ENCODE data around the gene MEIKIN.

Gene MEIKIN

DNA sequence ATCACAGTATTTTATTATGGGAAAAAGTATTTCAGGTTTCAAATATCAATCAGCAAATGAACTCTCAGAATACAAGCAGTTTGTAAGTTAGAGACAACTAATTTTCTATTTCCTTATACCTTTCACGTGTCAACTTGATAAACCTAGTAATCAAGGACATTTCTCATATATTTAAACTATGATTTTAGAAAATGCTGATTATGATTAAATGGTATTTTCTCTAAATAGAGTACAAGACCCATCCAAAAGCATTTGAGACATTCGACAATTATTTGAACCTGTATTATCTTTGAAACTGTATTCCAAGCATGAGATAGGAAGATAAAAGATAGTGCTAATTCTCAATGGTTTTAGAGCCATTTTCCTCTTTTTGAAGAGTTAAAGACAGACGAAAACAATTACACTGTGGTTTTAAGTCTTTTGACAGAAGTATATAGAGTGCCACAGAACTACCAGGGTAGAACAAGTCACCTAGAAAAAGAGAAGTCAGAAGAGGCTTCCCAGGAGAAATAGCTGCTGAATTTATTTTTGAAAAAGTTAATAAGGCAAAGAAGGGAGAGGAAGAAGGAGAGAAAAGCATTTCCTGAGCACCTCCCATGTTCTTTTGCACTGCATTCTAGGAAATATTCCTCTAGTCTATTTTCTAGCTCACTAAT, 5.6 kb downstream of the MEIKIN start:
- TF ChIP-seq EGR1 (IDR thresholded peaks at IDR 0.05), result no peak
- no peak for TF ChIP-seq NFIC (IDR thresholded peaks at IDR 0.05)
- TF ChIP-seq YY1 (IDR thresholded peaks at IDR 0.05; ENCODE audit: low read depth), result no peak
- no peak for TF ChIP-seq MAX (IDR thresholded peaks at IDR 0.05)
- no peak for TF ChIP-seq FOXM1 (IDR thresholded peaks at IDR 0.05; ENCODE audit: borderline replicate concordance, low read depth)
- no peak for TF ChIP-seq ZBTB7A (IDR thresholded peaks at IDR 0.05; ENCODE audit: low read depth)
- no peak for TF ChIP-seq CREB1 (IDR thresholded peaks at IDR 0.05; ENCODE audit: low read depth)

- TF ChIP-seq MAX (IDR thresholded peaks at IDR 0.05) (no peak), TAF1 (IDR thresholded peaks at IDR 0.05; ENCODE audit: low read depth) (no peak), EP300 (IDR thresholded peaks at IDR 0.05; ENCODE audit: borderline replicate concordance) (no peak), TCF12 (IDR thresholded peaks at IDR 0.05; ENCODE audit: low read depth) (no peak), TEAD4 (IDR thresholded peaks at IDR 0.05) (no peak), EGR1 (IDR thresholded peaks at IDR 0.05) (no peak), NFIC (IDR thresholded peaks at IDR 0.05) (no peak), RAD21 (IDR thresholded peaks at IDR 0.05; ENCODE audit: low read depth) (no peak), FOXM1 (IDR thresholded peaks at IDR 0.05; ENCODE audit: borderline replicate concordance, low read depth) (no peak), CEBPB (IDR thresholded peaks at IDR 0.05) (no peak), CREB1 (IDR thresholded peaks at IDR 0.05; ENCODE audit: low read depth) (no peak), ZBTB7A (IDR thresholded peaks at IDR 0.05; ENCODE audit: low read depth) (no peak), YY1 (IDR thresholded peaks at IDR 0.05; ENCODE audit: low read depth) (no peak)
- TF ChIP-seq, protein P1, sequence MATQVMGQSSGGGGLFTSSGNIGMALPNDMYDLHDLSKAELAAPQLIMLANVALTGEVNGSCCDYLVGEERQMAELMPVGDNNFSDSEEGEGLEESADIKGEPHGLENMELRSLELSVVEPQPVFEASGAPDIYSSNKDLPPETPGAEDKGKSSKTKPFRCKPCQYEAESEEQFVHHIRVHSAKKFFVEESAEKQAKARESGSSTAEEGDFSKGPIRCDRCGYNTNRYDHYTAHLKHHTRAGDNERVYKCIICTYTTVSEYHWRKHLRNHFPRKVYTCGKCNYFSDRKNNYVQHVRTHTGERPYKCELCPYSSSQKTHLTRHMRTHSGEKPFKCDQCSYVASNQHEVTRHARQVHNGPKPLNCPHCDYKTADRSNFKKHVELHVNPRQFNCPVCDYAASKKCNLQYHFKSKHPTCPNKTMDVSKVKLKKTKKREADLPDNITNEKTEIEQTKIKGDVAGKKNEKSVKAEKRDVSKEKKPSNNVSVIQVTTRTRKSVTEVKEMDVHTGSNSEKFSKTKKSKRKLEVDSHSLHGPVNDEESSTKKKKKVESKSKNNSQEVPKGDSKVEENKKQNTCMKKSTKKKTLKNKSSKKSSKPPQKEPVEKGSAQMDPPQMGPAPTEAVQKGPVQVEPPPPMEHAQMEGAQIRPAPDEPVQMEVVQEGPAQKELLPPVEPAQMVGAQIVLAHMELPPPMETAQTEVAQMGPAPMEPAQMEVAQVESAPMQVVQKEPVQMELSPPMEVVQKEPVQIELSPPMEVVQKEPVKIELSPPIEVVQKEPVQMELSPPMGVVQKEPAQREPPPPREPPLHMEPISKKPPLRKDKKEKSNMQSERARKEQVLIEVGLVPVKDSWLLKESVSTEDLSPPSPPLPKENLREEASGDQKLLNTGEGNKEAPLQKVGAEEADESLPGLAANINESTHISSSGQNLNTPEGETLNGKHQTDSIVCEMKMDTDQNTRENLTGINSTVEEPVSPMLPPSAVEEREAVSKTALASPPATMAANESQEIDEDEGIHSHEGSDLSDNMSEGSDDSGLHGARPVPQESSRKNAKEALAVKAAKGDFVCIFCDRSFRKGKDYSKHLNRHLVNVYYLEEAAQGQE (IDR thresholded peaks at IDR 0.05; ENCODE audit: low read depth), result no peak
- TF ChIP-seq, protein P2, sequence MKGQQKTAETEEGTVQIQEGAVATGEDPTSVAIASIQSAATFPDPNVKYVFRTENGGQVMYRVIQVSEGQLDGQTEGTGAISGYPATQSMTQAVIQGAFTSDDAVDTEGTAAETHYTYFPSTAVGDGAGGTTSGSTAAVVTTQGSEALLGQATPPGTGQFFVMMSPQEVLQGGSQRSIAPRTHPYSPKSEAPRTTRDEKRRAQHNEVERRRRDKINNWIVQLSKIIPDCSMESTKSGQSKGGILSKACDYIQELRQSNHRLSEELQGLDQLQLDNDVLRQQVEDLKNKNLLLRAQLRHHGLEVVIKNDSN (IDR thresholded peaks at IDR 0.05), result no peak
Measured at GRCh38 chr5:131932235-131932634, 13.2 kb downstream of the MEIKIN start.

GRCh38 chr5:131928957-131929356, 16.5 kb downstream of the MEIKIN start:
- TF ChIP-seq EP300 (IDR thresholded peaks at IDR 0.05; ENCODE audit: borderline replicate concordance) (no peak), FOXM1 (IDR thresholded peaks at IDR 0.05; ENCODE audit: borderline replicate concordance, low read depth) (no peak), CEBPB (IDR thresholded peaks at IDR 0.05) (no peak), MAX (IDR thresholded peaks at IDR 0.05) (no peak), TCF12 (IDR thresholded peaks at IDR 0.05; ENCODE audit: low read depth) (no peak), EGR1 (IDR thresholded peaks at IDR 0.05) (no peak), NFIC (IDR thresholded peaks at IDR 0.05) (no peak), ZBTB7A (IDR thresholded peaks at IDR 0.05; ENCODE audit: low read depth) (no peak), RAD21 (IDR thresholded peaks at IDR 0.05; ENCODE audit: low read depth) (no peak), CREB1 (IDR thresholded peaks at IDR 0.05; ENCODE audit: low read depth) (no peak), TAF1 (IDR thresholded peaks at IDR 0.05; ENCODE audit: low read depth) (no peak), TEAD4 (IDR thresholded peaks at IDR 0.05) (no peak), YY1 (IDR thresholded peaks at IDR 0.05; ENCODE audit: low read depth) (no peak)
- TF ChIP-seq, protein P1 (IDR thresholded peaks at IDR 0.05; ENCODE audit: low read depth), result no peak
- TF ChIP-seq, protein P2 (IDR thresholded peaks at IDR 0.05), result no peak

GRCh38 chr5:131926168-131926567, 19.3 kb downstream of the MEIKIN start:
- TF ChIP-seq FOXM1 (IDR thresholded peaks at IDR 0.05; ENCODE audit: borderline replicate concordance, low read depth), result no peak
- no peak for TF ChIP-seq RAD21 (IDR thresholded peaks at IDR 0.05; ENCODE audit: low read depth)
- TF ChIP-seq CREB1 (IDR thresholded peaks at IDR 0.05; ENCODE audit: low read depth), result no peak
- TF ChIP-seq, protein P2 (IDR thresholded peaks at IDR 0.05), result no peak
- TF ChIP-seq YY1 (IDR thresholded peaks at IDR 0.05; ENCODE audit: low read depth), result no peak
- TF ChIP-seq TAF1 (IDR thresholded peaks at IDR 0.05; ENCODE audit: low read depth), result no peak
- TF ChIP-seq NFIC (IDR thresholded peaks at IDR 0.05), result no peak
- TF ChIP-seq TCF12 (IDR thresholded peaks at IDR 0.05; ENCODE audit: low read depth), result no peak
- TF ChIP-seq ZBTB7A (IDR thresholded peaks at IDR 0.05; ENCODE audit: low read depth), result no peak
- no peak for TF ChIP-seq TEAD4 (IDR thresholded peaks at IDR 0.05)
- no peak for TF ChIP-seq CEBPB (IDR thresholded peaks at IDR 0.05)
- TF ChIP-seq, protein P1 (IDR thresholded peaks at IDR 0.05; ENCODE audit: low read depth), result no peak
- TF ChIP-seq EGR1 (IDR thresholded peaks at IDR 0.05), result no peak
- no peak for TF ChIP-seq EP300 (IDR thresholded peaks at IDR 0.05; ENCODE audit: borderline replicate concordance)
- no peak for TF ChIP-seq MAX (IDR thresholded peaks at IDR 0.05)

Data from Ishikawa (cell line).